HCT116 (cell line): ENCODE data around the gene MTRFR.

Source experiments
- ATF3 ChIP-seq: IDR thresholded peaks from 2 replicates; pipeline ENCODE4 v1.6.1; 2012
- CEBPB ChIP-seq: IDR thresholded peaks from 2 replicates; pipeline ENCODE4 v1.6.1; 2012; ENCODE audit warnings: low read depth
- CTCF ChIP-seq, 3 experiments: fragments of 200-600 bp in 1 of 3; sonication (generic) in 1 of 3; IDR thresholded peaks in 2 of 3; conservative IDR thresholded peaks in 1 of 3; 2 replicates each; pipeline ENCODE4 v1.5.1; 2012 to 2017; ENCODE audit warnings: low read depth in 2 of 3, low read length in 2 of 3, antibody characterized with exemption in 1 of 3, borderline replicate concordance in 1 of 3, control low read depth in 1 of 3, mild to moderate bottlenecking in 1 of 3, mixed read lengths in 1 of 3, mixed run types in 1 of 3, moderate library complexity in 1 of 3; ENCODE audit not compliant: insufficient read depth in 1 of 3
- EGR1 ChIP-seq: IDR thresholded peaks from 2 replicates; pipeline ENCODE4 v1.6.1; 2012; ENCODE audit warnings: low read depth
- ELF1 ChIP-seq: IDR thresholded peaks from 2 replicates; pipeline ENCODE4 v1.6.1; 2012; ENCODE audit warnings: low read depth, borderline replicate concordance
- EZH2phosphoT487 ChIP-seq: fragments of 200-600 bp; IDR thresholded peaks from 2 replicates; pipeline ENCODE4 v1.6.1; 2018; ENCODE audit warnings: antibody characterized with exemption, borderline replicate concordance
- FOSL1 ChIP-seq: IDR thresholded peaks from 2 replicates; pipeline ENCODE4 v1.6.1; 2012; ENCODE audit warnings: low read depth
- POLR2A ChIP-seq: IDR thresholded peaks from 2 replicates; pipeline ENCODE4 v1.7.0; 2011; ENCODE audit warnings: borderline replicate concordance; ENCODE audit not compliant: insufficient read depth, insufficient read length; ENCODE audit errors: extremely low read depth
- POLR2AphosphoS5 ChIP-seq: IDR thresholded peaks from 2 replicates; pipeline ENCODE4 v1.6.1; 2011; ENCODE audit warnings: mild to moderate bottlenecking, low read depth, low read length, moderate library complexity
- REST ChIP-seq: IDR thresholded peaks from 2 replicates; pipeline ENCODE4 v1.6.1; 2012; ENCODE audit warnings: low read depth
- SIN3A ChIP-seq: IDR thresholded peaks from 2 replicates; pipeline ENCODE4 v1.6.1; 2012; ENCODE audit warnings: low read depth
- SP1 ChIP-seq: IDR thresholded peaks from 2 replicates; pipeline ENCODE4 v1.6.1; 2012; ENCODE audit warnings: low read depth
- ZNF274 ChIP-seq: fragments of 200-500 bp; sonication (Bioruptor generic); IDR thresholded peaks from 2 replicates; pipeline ENCODE4 v1.6.1; 2014; ENCODE audit warnings: mild to moderate bottlenecking, low read depth, low read length, inconsistent platforms

GRCh38 chr12:123270214-123271000 lies 37.2 kb downstream of the MTRFR start:
- TF ChIP-seq POLR2A = no peak
- no peak for TF ChIP-seq ZNF274
- TF ChIP-seq CTCF (IDR thresholded peaks at IDR 0.05 in 2 of 3, conservative IDR thresholded peaks at IDR 0.05 in 1 of 3; ENCODE audit: borderline replicate concordance in 1 of 3, insufficient read depth in 1 of 3, low read depth in 2 of 3, low read length in 2 of 3) = no peak
- no peak for TF ChIP-seq EZH2phosphoT487
- TF ChIP-seq ELF1 = no peak
- no peak for TF ChIP-seq ATF3
- no peak for TF ChIP-seq EGR1
- no peak for TF ChIP-seq CEBPB
- no peak for TF ChIP-seq FOSL1
- no peak for TF ChIP-seq SIN3A
- no peak for TF ChIP-seq REST
- no peak for TF ChIP-seq POLR2AphosphoS5
- TF ChIP-seq SP1 = no peak
